HUES6 (cell line): Measurements from ENCODE around the gene ABCG2.

Experiments used
- H3K27ac ChIP-seq: 2 replicates; pipeline ENCODE4 v1.7.0; 2013; ENCODE audit warnings: low read depth, mild to moderate bottlenecking, low read length, inconsistent platforms
- H3K27me3 ChIP-seq: 2 replicates; pipeline ENCODE4 v1.6.1; 2013; ENCODE audit warnings: low read length; ENCODE audit not compliant: control insufficient read depth, insufficient read depth
- H3K36me3 ChIP-seq: 2 replicates; pipeline ENCODE4 v1.6.1; 2013; ENCODE audit warnings: low read length; ENCODE audit not compliant: control insufficient read depth, insufficient read depth
- H3K4me1 ChIP-seq: 2 replicates; pipeline ENCODE4 v1.6.1; 2013; ENCODE audit warnings: low read length; ENCODE audit not compliant: control insufficient read depth, insufficient read depth
- H3K4me3 ChIP-seq: 2 replicates; pipeline ENCODE4 v1.5.1; 2013; ENCODE audit warnings: low read depth, low read length
- H3K9ac ChIP-seq: one replicate; pipeline ENCODE4 v1.6.1; 2013; ENCODE audit warnings: mild to moderate bottlenecking, low read length
- H3K9me3 ChIP-seq: 2 replicates; pipeline ENCODE4 v1.6.1; 2013; ENCODE audit warnings: low read depth, low read length; ENCODE audit not compliant: control insufficient read depth, insufficient read depth

Gene ABCG2

GRCh38 chr4:88070031-88070430 is 88.4 kb downstream of the ABCG2 start:
- no peaks in the 10 kb centered on the region for H3K9me3 ChIP-seq
- H3K4me1 ChIP-seq, result no peaks in the 10 kb centered on the region
- no peak overlapping the region for H3K27ac ChIP-seq
- peaks cover 92% of the 10 kb centered on the region for H3K36me3 ChIP-seq
- no peaks in the 10 kb centered on the region for H3K27me3 ChIP-seq
- H3K4me3 ChIP-seq, result no peak overlapping the region
- H3K9ac ChIP-seq, result no peak overlapping the region

- no peaks in the 10 kb centered on the region for H3K4me1 ChIP-seq
Observed at GRCh38 chr4:88064410-88064809, 94.0 kb downstream of the ABCG2 start.

GRCh38 chr4:88063634-88064296 is 94.7 kb downstream of the ABCG2 start:
- no peaks in the 10 kb centered on the region for H3K4me1 ChIP-seq
- peaks cover 85% of the 10 kb centered on the region for H3K36me3 ChIP-seq
- no peaks in the 10 kb centered on the region for H3K27me3 ChIP-seq
- H3K27ac ChIP-seq, result no peak overlapping the region
- H3K4me3 ChIP-seq, result no peak overlapping the region
- H3K9ac ChIP-seq, result no peak overlapping the region
- no peaks in the 10 kb centered on the region for H3K9me3 ChIP-seq

More at GRCh38 chr4:88064410-88064809, 94.0 kb downstream of the ABCG2 start:
- no peak overlapping the region for H3K27ac ChIP-seq
- H3K9me3 ChIP-seq, result no peaks in the 10 kb centered on the region
- peaks cover 85% of the 10 kb centered on the region for H3K36me3 ChIP-seq
- H3K27me3 ChIP-seq, result no peaks in the 10 kb centered on the region
- H3K4me3 ChIP-seq, result no peak overlapping the region
- no peak overlapping the region for H3K9ac ChIP-seq

GRCh38 chr4:88062843-88063242 is 95.6 kb downstream of the ABCG2 start:
- no peaks in the 10 kb centered on the region for H3K4me1 ChIP-seq
- H3K9me3 ChIP-seq, result no peaks in the 10 kb centered on the region
- no peaks in the 10 kb centered on the region for H3K27me3 ChIP-seq
- no peak overlapping the region for H3K27ac ChIP-seq
- H3K36me3 ChIP-seq, result peaks cover 85% of the 10 kb centered on the region
- H3K4me3 ChIP-seq, result no peak overlapping the region
- H3K9ac ChIP-seq, result no peak overlapping the region

- Histone ChIP-seq H3K36me3 (peaks cover 85% of the 10 kb centered on the region), H3K4me1 (no peaks in the 10 kb centered on the region), H3K27me3 (no peaks in the 10 kb centered on the region)
Observed at GRCh38 chr4:88062311-88062710, 96.1 kb downstream of the ABCG2 start.

GRCh38 chr4:88060431-88060830 is 98.0 kb downstream of the ABCG2 start:
- Histone ChIP-seq H3K4me1 (no peaks in the 10 kb centered on the region), H3K36me3 (peaks cover 85% of the 10 kb centered on the region), H3K4me3 (no peak overlapping the region), H3K27ac (no peak overlapping the region), H3K9ac (no peak overlapping the region), H3K9me3 (no peaks in the 10 kb centered on the region), H3K27me3 (no peaks in the 10 kb centered on the region)

More at GRCh38 chr4:88062311-88062710, 96.1 kb downstream of the ABCG2 start:
- Histone ChIP-seq H3K9ac (no peak overlapping the region), H3K9me3 (no peaks in the 10 kb centered on the region), H3K4me3 (no peak overlapping the region), H3K27ac (no peak overlapping the region; the same call in 1 of the 2 replicates)

GRCh38 chr4:88059766-88060165 is 98.7 kb downstream of the ABCG2 start:
- H3K9ac ChIP-seq, result no peak overlapping the region
- no peaks in the 10 kb centered on the region for H3K4me1 ChIP-seq
- no peaks in the 10 kb centered on the region for H3K9me3 ChIP-seq
- no peak overlapping the region for H3K4me3 ChIP-seq
- H3K27ac ChIP-seq, result no peak overlapping the region
- H3K27me3 ChIP-seq, result no peaks in the 10 kb centered on the region
- H3K36me3 ChIP-seq, result peaks cover 81% of the 10 kb centered on the region

- Histone ChIP-seq H3K4me1 (no peaks in the 10 kb centered on the region), H3K9me3 (no peaks in the 10 kb centered on the region), H3K36me3 (peaks cover 70% of the 10 kb centered on the region), H3K27ac (no peak overlapping the region), H3K9ac (no peak overlapping the region), H3K4me3 (no peak overlapping the region), H3K27me3 (no peaks in the 10 kb centered on the region)
Observed at GRCh38 chr4:88058295-88058694, 100.1 kb downstream of the ABCG2 start.

- Histone ChIP-seq H3K9me3 (no peaks in the 10 kb centered on the region), H3K36me3 (peaks cover 79% of the 10 kb centered on the region), H3K27ac (no peak overlapping the region), H3K4me1 (no peaks in the 10 kb centered on the region), H3K9ac (no peak overlapping the region), H3K4me3 (no peak overlapping the region), H3K27me3 (no peaks in the 10 kb centered on the region)
Observed at GRCh38 chr4:88054901-88055300, 103.5 kb downstream of the ABCG2 start.

GRCh38 chr4:88054229-88054628 is 104.2 kb downstream of the ABCG2 start:
- no peaks in the 10 kb centered on the region for H3K4me1 ChIP-seq
- no peaks in the 10 kb centered on the region for H3K9me3 ChIP-seq
- H3K4me3 ChIP-seq, result no peak overlapping the region
- peaks cover 77% of the 10 kb centered on the region for H3K36me3 ChIP-seq
- H3K27me3 ChIP-seq, result no peaks in the 10 kb centered on the region
- H3K9ac ChIP-seq, result no peak overlapping the region
- H3K27ac ChIP-seq, result no peak overlapping the region

- Histone ChIP-seq H3K4me1 (no peaks in the 10 kb centered on the region), H3K9me3 (no peaks in the 10 kb centered on the region), H3K9ac (no peak overlapping the region), H3K27me3 (no peaks in the 10 kb centered on the region), H3K36me3 (peaks cover 93% of the 10 kb centered on the region), H3K4me3 (no peak overlapping the region), H3K27ac (no peak overlapping the region)
Observed at GRCh38 chr4:88045021-88045420, 113.4 kb downstream of the ABCG2 start.
